GM18873 (cell line): ENCODE data around the gene PTPN7.
"Not testable (repeated sequence)": the region's sequence is repeated elsewhere in the genome, so short reads cannot be mapped to it uniquely, and the experiment has no call there.

Experiments used
- ATAC-seq: cut with Tn5 transposase; IDR thresholded peaks from one replicate; pipeline ENCODE4 v1.9.1; 2021; ENCODE audit warnings: mild to moderate bottlenecking, moderate library complexity, moderate number of reproducible peaks; ENCODE audit not compliant: unreplicated experiment, low FRiP score

PTPN7 gene

DNA sequence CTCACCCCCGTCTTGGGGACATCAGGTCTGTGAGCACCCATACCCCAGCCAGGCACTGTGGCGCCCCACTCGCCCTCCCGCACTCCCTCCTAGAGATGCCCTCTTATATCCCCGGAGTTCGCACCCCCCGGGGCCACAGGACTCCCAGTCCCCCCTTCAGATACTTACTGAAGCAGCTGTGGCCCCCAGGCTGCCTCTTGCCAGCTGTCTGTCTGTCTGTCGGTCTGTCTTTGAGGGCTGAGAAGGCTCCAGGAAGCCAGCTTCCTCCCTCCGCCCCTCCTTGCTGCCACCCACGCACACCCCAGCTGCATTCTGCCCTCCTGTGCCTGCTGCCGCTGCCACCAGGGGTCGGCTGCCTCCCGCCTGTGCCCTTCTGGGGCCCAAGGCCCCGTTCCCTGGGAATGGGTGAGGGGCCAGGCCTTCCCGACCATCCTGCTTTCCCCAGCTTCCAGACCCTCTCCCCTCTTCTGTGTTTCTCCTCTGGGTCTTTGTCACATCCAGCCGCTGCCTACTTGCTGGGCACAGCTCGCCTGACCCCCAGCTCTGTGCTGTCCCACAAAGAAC is at the start of gene PTPN7:
TSS of gene PTPN7 (minus strand) at position 226 of the 564 bp plus-strand sequence. CDS start 1,200 bp downstream, outside the sequence.
- no peak for ATAC-seq

DNA sequence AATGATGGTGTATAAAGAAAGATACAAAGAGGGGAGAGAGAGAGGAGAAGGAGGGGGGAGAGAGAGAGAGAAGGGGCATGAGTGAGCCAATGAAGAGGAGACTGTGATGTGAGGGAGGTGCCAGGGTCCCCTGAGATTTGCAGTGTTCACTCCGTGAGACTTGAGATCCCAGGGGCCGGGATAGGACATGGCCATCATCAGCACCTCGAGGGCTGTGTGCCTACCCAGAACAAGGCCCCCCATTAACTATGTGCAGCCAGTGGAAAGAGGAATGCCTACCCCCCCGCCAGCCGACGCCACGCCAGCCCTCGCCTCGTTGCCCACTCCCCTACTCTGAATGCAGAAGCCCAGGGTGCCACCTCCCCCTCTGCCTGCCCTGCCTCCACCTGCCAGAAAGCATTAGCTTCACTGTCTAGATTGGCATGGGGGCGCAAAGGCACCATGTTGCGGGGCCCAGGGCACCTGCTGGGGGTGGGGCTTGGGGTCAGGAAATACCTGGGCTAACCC is 48.0 kb upstream of the PTPN7 start:
- ATAC-seq, result no peak

GRCh38 chr1:202207292-202207691 is 46.9 kb upstream of the PTPN7 start:
- no peak for ATAC-seq

DNA sequence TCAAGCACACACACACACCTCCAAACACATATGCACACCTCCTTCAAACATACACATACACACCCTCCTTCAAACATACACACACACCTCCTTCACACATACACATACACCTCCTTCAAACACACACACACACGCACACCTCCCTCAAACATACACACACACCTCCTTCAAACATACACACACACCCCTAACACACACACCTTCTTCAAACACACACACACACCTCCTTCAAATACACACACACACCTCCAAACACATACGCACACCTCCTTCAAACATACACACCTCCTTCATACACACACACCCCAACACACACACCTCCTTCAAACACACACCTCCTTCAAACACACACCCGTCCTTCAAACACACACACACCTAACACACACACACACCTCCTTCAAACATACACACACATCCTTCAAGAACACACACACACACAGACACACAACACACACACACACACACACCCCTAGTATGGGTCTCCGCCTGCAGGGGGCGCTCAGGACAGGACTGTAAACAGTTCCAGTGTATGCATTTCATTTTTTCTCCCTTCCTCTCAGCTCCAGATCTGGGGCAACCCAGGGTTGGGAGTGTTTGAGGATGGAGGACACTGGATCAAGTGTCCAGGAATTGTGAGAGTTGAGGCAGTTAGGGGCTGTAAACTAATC is 45.3 kb upstream of the PTPN7 start:
- ATAC-seq, result no peak

GRCh38 chr1:202204065-202204464 is 43.7 kb upstream of the PTPN7 start:
- ATAC-seq, result no peak

GRCh38 chr1:202203238-202204039 is 43.0 kb upstream of the PTPN7 start:
- ATAC-seq, result no peak

- no peak for ATAC-seq
Measured at GRCh38 chr1:202202500-202203168, 42.2 kb upstream of the PTPN7 start.

GRCh38 chr1:202201971-202202370 is 41.6 kb upstream of the PTPN7 start:
- no peak for ATAC-seq

GRCh38 chr1:202201266-202201665 is 40.9 kb upstream of the PTPN7 start:
- no peak for ATAC-seq

DNA sequence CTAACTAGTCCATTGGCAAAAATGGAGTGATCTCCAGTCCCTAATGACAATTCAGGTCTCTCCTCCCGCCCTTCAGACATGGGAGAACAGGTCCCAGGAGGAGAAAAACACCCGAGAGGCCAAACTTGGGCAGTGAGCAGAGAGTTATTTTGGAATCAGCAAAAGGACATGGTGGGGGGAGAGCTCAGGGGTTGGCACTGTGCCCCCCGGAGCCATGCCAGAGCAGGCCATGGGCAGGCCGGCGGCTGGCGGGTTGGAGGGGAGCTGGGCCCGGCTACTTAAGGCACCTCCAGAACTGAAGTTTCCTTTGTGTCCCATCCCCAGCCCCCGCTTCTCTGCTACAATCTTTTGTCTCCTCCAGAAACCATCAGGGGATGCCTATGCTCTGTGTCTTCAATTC is 40.3 kb upstream of the PTPN7 start:
- ATAC-seq, result no peak

DNA sequence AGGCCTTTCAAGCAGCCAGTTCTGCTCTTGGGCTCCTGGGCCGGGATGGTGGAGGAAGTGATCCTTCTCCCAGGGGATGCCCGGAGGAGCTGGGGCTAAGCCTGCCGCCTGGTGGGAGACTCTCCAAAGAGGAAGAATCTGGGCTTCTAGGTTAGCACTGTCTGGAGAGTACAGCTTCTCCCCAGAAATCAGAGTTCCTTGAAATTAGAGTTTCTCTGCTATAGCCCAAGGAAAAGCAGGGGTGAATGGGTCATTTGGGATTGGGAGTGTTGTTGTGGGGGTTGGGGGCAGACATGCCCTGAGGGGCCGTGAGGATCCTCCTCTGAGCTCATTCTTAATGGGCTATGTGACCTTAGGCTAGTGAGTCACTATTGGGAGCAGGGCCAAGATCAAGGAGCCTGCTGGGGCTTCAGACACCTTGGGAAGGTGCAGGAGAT is 39.7 kb upstream of the PTPN7 start:
- no peak for ATAC-seq

DNA sequence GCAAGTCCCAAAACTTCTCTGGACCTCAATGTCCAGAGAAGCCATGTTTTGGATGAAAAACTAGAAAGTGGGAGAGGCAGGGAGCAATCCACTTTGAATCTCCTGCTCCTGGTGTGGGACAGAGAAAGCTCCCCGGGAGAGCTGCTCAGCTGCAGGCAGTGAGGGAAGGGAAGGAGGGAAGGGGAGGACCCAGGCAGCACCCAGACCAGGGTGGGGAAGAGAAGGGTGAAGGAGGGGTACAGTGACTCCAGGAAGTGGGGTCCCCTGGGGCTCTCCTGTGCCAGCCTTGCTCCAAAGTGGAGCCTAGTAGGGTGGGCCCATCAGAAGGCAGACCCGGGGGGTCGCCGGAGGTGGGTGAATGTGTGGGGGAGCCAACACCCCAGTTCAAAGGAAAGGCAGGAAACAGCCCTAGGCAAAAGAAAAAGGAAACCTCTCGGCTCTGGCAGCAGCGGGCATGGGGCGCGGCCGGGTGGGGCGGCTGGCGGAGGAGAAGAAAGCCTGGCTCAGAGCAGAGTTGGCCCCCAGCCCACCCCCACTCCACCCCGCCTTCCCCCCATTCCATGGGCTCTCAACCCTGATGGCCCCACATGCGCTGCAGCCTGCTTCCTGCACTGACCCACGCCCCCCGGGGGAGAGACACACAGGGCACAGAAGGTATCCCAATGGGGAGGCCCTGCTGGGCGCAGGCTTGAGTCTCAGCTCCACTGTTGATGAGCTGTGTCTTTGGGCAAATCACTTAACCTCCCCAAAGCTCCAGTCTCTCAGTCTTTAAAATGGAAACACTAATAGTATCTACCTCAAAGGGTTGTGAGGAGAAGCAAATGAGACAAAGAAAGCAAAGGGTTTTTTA is 38.9 kb upstream of the PTPN7 start:
- ATAC-seq, result no peak

GRCh38 chr1:202198366-202198724 is 37.9 kb upstream of the PTPN7 start:
- ATAC-seq, result no peak

- ATAC-seq, result no peak
Measured at GRCh38 chr1:202197653-202198365, 37.4 kb upstream of the PTPN7 start.

- ATAC-seq, result no peak
Measured at GRCh38 chr1:202194328-202194648, 33.9 kb upstream of the PTPN7 start.

DNA sequence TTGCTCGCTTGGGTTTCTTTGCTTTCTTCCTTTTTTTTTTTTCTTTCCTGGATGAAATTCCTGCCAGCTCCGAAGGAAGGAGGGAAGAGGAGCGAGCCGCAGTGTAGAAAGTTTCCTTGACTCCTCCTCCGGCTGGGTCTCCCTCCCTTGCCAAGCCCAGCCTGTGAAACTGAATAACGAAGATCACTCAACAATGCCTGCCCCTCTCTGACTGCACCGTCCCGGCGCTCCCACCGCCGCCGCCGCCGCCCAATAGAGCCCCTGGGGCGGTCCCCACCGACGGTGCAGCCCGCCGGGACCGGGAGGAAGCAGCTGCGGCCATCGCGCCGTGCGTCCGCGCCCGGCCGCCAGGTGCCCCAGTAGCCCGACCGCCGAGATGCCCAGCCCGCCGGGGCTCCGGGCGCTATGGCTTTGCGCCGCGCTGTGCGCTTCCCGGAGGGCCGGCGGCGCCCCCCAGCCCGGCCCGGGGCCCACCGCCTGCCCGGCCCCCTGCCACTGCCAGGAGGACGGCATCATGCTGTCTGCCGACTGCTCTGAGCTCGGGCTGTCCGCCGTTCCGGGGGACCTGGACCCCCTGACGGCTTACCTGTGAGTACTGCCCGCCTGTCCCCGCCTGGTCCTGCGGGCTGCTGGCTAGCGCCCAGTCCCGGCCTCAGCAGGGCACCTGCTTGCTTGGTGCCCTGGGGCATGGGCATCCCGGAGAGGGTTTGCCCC is 33.4 kb upstream of the PTPN7 start, which contains the start of gene LGR6:
TSS of gene LGR6 (plus strand) at position 186 of the 714 bp plus-strand sequence. CDS start at position 377, 191 bp downstream.
- no peak for ATAC-seq

DNA sequence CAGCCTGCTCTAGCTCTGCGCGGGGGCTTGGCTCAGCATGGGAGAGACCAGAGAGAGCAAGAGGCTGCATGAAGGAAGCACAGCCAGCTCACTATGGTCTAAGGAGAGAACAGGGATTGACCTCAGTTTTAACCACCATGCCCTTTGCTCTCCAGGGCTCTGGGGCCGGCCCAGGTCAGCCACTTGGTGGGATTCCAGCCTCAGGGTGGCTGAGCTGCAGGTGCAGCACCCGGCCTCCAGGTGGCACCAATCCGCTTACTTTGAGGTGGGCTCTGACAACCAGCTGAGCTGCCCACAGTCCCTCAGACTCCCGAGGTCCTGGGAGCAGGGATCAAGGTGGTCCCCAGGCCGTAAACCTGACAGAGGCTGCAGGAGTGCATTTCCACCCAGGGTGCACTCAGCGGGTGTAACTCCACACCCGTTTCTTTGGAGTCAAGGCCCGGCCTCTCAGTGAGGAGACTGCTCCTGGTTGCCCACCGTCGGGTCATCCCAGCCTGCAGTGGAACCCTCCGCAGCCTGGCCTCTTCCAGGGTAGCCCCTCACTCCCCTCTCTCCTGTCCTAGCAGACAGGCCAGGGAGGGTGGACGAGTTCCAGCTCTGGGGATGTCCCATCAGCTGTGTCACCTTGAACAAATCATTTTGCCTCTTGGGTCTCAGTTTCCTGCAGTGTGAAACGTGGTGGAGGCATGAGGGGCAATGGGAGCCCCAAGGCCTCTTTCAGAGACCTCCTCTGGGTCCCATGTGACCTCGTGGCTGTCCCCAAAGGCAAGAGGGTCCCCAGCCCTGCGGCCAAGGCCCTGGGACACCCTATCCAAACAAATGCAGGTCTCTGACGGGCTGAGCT is 32.6 kb upstream of the PTPN7 start:
- ATAC-seq, result no peak

DNA sequence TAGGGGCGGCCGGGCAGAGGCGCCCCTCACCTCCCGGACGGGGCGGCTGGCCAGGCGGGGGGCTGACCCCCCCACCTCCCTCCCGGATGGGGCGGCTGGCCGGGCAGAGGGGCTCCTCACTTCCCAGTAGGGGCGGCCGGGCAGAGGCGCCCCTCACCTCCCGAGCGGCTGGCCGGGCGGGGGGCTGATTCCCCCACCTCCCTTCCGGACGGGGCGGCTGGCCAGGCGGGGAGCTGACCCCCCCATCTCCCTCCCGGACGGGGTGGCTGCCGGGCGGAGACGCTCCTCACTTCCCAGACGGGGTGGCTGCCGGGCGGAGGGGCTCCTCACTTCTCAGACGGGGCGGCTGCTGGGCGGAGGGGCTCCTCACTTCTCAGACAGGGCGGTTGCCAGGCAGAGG is 31.0 kb upstream of the PTPN7 start:
- not testable (repeated sequence) for ATAC-seq
